HEK293 (cell line): ENCODE results near the gene ITGA7.
A peak's percentile ranks its signal among the peaks of the same experiment; 100 is the strongest.

Experiments used
- KLF17 ChIP-seq: fragments of 450-650 bp; formaldehyde crosslinking; IDR thresholded peaks from 2 replicates; pipeline ENCODE4 v1.5.1; 2016; ENCODE audit warnings: missing biosample characterization, missing genetic modification characterization
- OVOL3 ChIP-seq: fragments of 450-650 bp; formaldehyde crosslinking; IDR thresholded peaks from 2 replicates; pipeline ENCODE4 v1.5.1; 2016; ENCODE audit warnings: missing biosample characterization, missing genetic modification characterization
- PBX3 ChIP-seq: sonication (generic); formaldehyde crosslinking; IDR thresholded peaks from 2 replicates; pipeline ENCODE4 v1.8.1; 2022; ENCODE audit warnings: mild to moderate bottlenecking, moderate library complexity, missing genetic modification reagents
- PRDM4 ChIP-seq: fragments of 450-650 bp; formaldehyde crosslinking; IDR thresholded peaks from 2 replicates; pipeline ENCODE4 v1.5.1; 2017; ENCODE audit warnings: missing biosample characterization, missing genetic modification characterization
- ZFP3 ChIP-seq: fragments of 450-650 bp; formaldehyde crosslinking; IDR thresholded peaks from 2 replicates; pipeline ENCODE4 v1.5.1; 2016; ENCODE audit warnings: low read depth, missing biosample characterization, missing genetic modification characterization
- ZNF132 ChIP-seq: fragments of 450-650 bp; formaldehyde crosslinking; IDR thresholded peaks from 2 replicates; pipeline ENCODE4 v1.5.1; 2017; ENCODE audit warnings: missing biosample characterization, missing genetic modification characterization, borderline replicate concordance
- ZNF148 ChIP-seq: fragments of 450-650 bp; formaldehyde crosslinking; IDR thresholded peaks from 2 replicates; pipeline ENCODE4 v1.5.0; 2017; ENCODE audit warnings: missing biosample characterization, missing genetic modification characterization, borderline replicate concordance
- ZNF157 ChIP-seq: fragments of 450-650 bp; formaldehyde crosslinking; IDR thresholded peaks from 2 replicates; pipeline ENCODE4 v1.5.1; 2016; ENCODE audit warnings: missing biosample characterization, missing genetic modification characterization
- ZNF239 ChIP-seq: fragments of 450-650 bp; formaldehyde crosslinking; IDR thresholded peaks from 2 replicates; pipeline ENCODE4 v1.5.1; 2016; ENCODE audit warnings: missing biosample characterization, missing genetic modification characterization
- ZNF266 ChIP-seq: fragments of 450-650 bp; formaldehyde crosslinking; IDR thresholded peaks from 2 replicates; pipeline ENCODE4 v1.5.1; 2016; ENCODE audit warnings: missing biosample characterization, missing genetic modification characterization, low read depth
- ZNF366 ChIP-seq: fragments of 450-650 bp; formaldehyde crosslinking; conservative IDR thresholded peaks from 2 replicates; pipeline ENCODE4 v1.5.1; 2016; ENCODE audit warnings: missing biosample characterization, missing genetic modification characterization
- ZNF391 ChIP-seq: fragments of 450-650 bp; formaldehyde crosslinking; IDR thresholded peaks from 2 replicates; pipeline ENCODE4 v1.5.1; 2016; ENCODE audit warnings: low read depth, missing biosample characterization, missing genetic modification characterization, borderline replicate concordance
- ZNF473 ChIP-seq: fragments of 450-650 bp; formaldehyde crosslinking; IDR thresholded peaks from 2 replicates; pipeline ENCODE4 v1.5.1; 2017; ENCODE audit warnings: missing biosample characterization, missing genetic modification characterization
- ZNF48 ChIP-seq: fragments of 450-650 bp; formaldehyde crosslinking; IDR thresholded peaks from 2 replicates; pipeline ENCODE4 v1.5.1; 2016; ENCODE audit warnings: missing biosample characterization, missing genetic modification characterization
- ZNF600 ChIP-seq: fragments of 450-650 bp; formaldehyde crosslinking; IDR thresholded peaks from 2 replicates; pipeline ENCODE4 v1.5.1; 2016; ENCODE audit warnings: missing biosample characterization, missing genetic modification characterization
- ZNF621 ChIP-seq: fragments of 450-650 bp; formaldehyde crosslinking; IDR thresholded peaks from 2 replicates; pipeline ENCODE4 v1.5.1; 2017; ENCODE audit warnings: missing biosample characterization, missing genetic modification characterization
- ZNF623 ChIP-seq: fragments of 450-650 bp; formaldehyde crosslinking; IDR thresholded peaks from 2 replicates; pipeline ENCODE4 v1.5.1; 2016; ENCODE audit warnings: missing biosample characterization, missing genetic modification characterization
- ZNF624 ChIP-seq: fragments of 450-650 bp; formaldehyde crosslinking; IDR thresholded peaks from 2 replicates; pipeline ENCODE4 v1.5.1; 2017; ENCODE audit warnings: missing biosample characterization, missing genetic modification characterization
- ZNF626 ChIP-seq: fragments of 450-650 bp; sonication (Bioruptor Pico); formaldehyde crosslinking; IDR thresholded peaks from 2 replicates; pipeline ENCODE4 v1.5.1; 2018; ENCODE audit warnings: missing biosample characterization, missing genetic modification characterization, inconsistent platforms
- ZNF701 ChIP-seq: fragments of 450-650 bp; formaldehyde crosslinking; IDR thresholded peaks from 2 replicates; pipeline ENCODE4 v1.5.1; 2016; ENCODE audit warnings: missing biosample characterization, missing genetic modification characterization
- ZNF707 ChIP-seq: fragments of 450-650 bp; formaldehyde crosslinking; IDR thresholded peaks from 2 replicates; pipeline ENCODE4 v1.5.1; 2016; ENCODE audit warnings: missing biosample characterization, missing genetic modification characterization
- ZNF777 ChIP-seq: fragments of 450-650 bp; formaldehyde crosslinking; IDR thresholded peaks from 2 replicates; pipeline ENCODE4 v1.5.1; 2017; ENCODE audit warnings: missing biosample characterization, missing genetic modification characterization, borderline replicate concordance
- ZNF791 ChIP-seq: fragments of 450-650 bp; formaldehyde crosslinking; IDR thresholded peaks from 2 replicates; pipeline ENCODE4 v1.5.1; 2016; ENCODE audit warnings: missing biosample characterization, missing genetic modification characterization
- ZNF837 ChIP-seq: fragments of 450-650 bp; formaldehyde crosslinking; IDR thresholded peaks from 2 replicates; pipeline ENCODE4 v1.5.1; 2016; ENCODE audit warnings: missing biosample characterization, missing genetic modification characterization
- ZNF843 ChIP-seq: fragments of 450-650 bp; formaldehyde crosslinking; IDR thresholded peaks from 2 replicates; pipeline ENCODE4 v1.5.1; 2016; ENCODE audit warnings: missing biosample characterization, missing genetic modification characterization
- ZSCAN5A ChIP-seq: fragments of 450-650 bp; formaldehyde crosslinking; IDR thresholded peaks from 2 replicates; pipeline ENCODE4 v1.5.1; 2016; ENCODE audit warnings: missing biosample characterization, missing genetic modification characterization
- TF ChIP-seq, protein P1 (sequence below): fragments of 450-650 bp; formaldehyde crosslinking; IDR thresholded peaks from 2 replicates; pipeline ENCODE4 v1.5.1; 2017; ENCODE audit warnings: missing biosample characterization, missing genetic modification characterization
- TF ChIP-seq, protein P2 (sequence below): fragments of 450-650 bp; formaldehyde crosslinking; IDR thresholded peaks from 2 replicates; pipeline ENCODE4 v1.5.1; 2016; ENCODE audit warnings: missing biosample characterization, missing genetic modification characterization

Gene ITGA7

DNA sequence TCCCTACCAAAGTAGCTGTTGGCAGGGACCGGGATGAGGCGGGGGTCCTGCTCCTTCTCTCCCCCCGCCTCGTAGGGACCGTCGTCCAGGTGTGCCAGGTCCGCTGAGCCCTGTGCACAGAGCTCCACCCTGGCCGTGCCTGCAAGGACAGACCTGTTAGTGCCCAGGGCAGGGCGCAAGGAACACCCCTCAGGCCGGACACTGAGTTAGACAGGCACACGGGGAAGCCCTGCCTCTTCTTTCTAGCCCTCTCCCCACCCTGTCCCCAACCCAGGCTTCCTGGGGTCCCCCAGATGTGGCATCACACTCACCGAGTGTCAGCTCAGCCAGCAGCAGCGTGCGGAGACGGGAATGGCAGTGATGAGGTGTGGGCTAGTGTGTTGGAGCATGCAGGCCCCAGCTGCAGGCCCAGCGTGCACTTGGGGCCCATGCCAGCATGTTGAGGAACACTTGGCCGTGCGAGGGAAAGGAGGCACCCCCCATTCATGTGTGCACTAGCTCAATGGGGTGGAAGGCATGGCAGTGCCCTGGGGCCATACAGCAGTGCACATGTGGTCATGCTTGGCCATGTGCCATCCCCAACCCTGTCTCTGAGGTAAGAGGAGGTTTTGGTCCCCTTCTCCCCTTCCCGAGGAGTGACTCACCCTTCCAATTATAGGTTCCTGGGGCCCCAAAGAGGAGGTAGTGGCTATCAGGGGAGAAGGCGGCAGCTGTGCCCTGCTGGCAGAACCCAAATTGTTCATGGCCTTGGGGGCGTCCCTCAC lies 7.3 kb downstream of the ITGA7 start (continued):
- TF ChIP-seq PRDM4 (tag by site-specific recombination) (no peak), ZNF266 (tag by site-specific recombination) (no peak; the same call in 1 of the 2 replicates), ZNF621 (no peak), PBX3 (CRISPR knock-in tag) (no peak), ZNF777 (tag by site-specific recombination) (no peak), ZNF239 (tag by site-specific recombination) (no peak), ZNF391 (tag by site-specific recombination) (no peak), ZNF623 (tag by site-specific recombination) (peak; percentile 62), ZNF626 (tag by site-specific recombination) (no peak), ZNF707 (tag by site-specific recombination) (no peak), ZNF48 (tag by site-specific recombination) (no peak), ZNF473 (tag by site-specific recombination) (no peak), ZNF791 (tag by site-specific recombination) (no peak), KLF17 (tag by site-specific recombination) (peak; percentile 75), ZNF837 (tag by site-specific recombination) (no peak), ZNF366 (tag by site-specific recombination) (peak; percentile 93), ZNF600 (tag by site-specific recombination) (no peak; the same call in none of the 2 replicates), ZNF843 (tag by site-specific recombination) (no peak), ZNF157 (tag by site-specific recombination) (no peak), ZFP3 (tag by site-specific recombination) (no peak), OVOL3 (tag by site-specific recombination) (no peak), ZNF701 (tag by site-specific recombination) (no peak), ZSCAN5A (tag by site-specific recombination) (no peak), ZNF624 (tag by site-specific recombination) (no peak), ZNF148 (no peak), ZNF132 (no peak)
- TF ChIP-seq, protein P1, sequence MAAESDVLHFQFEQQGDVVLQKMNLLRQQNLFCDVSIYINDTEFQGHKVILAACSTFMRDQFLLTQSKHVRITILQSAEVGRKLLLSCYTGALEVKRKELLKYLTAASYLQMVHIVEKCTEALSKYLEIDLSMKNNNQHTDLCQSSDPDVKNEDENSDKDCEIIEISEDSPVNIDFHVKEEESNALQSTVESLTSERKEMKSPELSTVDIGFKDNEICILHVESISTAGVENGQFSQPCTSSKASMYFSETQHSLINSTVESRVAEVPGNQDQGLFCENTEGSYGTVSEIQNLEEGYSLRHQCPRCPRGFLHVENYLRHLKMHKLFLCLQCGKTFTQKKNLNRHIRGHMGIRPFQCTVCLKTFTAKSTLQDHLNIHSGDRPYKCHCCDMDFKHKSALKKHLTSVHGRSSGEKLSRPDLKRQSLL (tag by site-specific recombination) = no peak
- TF ChIP-seq, protein P2, sequence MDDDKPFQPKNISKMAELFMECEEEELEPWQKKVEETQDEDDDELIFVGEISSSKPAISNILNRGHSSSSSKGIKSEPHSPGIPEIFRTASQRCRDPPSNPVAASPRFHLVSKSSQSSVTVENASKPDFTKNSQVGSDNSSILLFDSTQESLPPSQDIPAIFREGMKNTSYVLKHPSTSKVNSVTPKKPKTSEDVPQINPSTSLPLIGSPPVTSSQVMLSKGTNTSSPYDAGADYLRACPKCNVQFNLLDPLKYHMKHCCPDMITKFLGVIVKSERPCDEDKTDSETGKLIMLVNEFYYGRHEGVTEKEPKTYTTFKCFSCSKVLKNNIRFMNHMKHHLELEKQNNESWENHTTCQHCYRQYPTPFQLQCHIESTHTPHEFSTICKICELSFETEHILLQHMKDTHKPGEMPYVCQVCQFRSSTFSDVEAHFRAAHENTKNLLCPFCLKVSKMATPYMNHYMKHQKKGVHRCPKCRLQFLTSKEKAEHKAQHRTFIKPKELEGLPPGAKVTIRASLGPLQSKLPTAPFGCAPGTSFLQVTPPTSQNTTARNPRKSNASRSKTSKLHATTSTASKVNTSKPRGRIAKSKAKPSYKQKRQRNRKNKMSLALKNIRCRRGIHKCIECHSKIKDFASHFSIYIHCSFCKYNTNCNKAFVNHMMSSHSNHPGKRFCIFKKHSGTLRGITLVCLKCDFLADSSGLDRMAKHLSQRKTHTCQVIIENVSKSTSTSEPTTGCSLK (tag by site-specific recombination) = no peak
